Epithelial cell of esophagus (primary cell): Measurements from ENCODE around the gene MRPL21.

Experiments
- DNase-seq: peaks from one replicate; pipeline ENCODE4 v3.0.0; 2010; ENCODE audit warnings: low read depth
- H3K4me3 ChIP-seq: 2 replicates; pipeline ENCODE4 v1.5.1; 2011; ENCODE audit warnings: mild to moderate bottlenecking, low read length, control low read depth
- TF ChIP-seq, protein P1 (sequence below): IDR thresholded peaks from 2 replicates; pipeline ENCODE4 v1.5.1; 2011; ENCODE audit warnings: low read depth, mild to moderate bottlenecking, low read length, control low read depth, inconsistent platforms; ENCODE audit not compliant: insufficient read depth; ENCODE audit errors: missing control alignments

The MRPL21 gene

DNA sequence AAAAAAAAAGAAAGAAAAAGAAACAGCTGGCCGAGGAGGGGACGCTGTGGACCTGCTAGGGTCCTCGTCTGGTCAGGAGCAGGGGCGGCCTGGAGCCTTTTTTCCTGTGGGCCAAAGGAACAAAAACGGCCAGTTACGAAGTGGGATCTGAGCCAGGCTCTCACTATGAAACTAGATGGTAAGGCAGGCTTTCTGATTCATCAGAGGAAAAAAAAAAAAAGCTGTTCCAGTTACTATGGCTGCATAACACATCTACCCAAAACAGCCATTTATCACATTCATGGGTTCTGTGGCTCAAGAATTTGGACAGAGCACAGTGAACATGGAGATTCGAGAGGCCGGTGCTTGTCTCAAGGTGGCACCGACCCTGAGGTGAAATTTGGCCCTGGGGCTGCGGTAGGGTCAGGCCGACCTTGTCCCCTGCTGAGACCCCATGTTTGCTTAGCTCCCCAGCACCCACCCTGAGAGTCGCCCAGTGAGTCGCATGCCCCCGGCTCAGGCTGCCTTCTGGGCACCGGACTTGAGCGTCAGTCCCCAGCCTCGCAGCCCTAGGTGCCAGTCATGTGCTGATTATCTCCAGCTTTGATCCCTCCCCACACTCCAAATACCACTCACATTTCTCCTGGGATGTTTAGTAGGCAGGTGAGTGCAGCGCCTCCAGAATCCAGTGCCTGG, 42.9 kb upstream of the MRPL21 start:
- H3K4me3 ChIP-seq, result no peak overlapping the region
- peak; percentile 44 for DNase-seq

DNA sequence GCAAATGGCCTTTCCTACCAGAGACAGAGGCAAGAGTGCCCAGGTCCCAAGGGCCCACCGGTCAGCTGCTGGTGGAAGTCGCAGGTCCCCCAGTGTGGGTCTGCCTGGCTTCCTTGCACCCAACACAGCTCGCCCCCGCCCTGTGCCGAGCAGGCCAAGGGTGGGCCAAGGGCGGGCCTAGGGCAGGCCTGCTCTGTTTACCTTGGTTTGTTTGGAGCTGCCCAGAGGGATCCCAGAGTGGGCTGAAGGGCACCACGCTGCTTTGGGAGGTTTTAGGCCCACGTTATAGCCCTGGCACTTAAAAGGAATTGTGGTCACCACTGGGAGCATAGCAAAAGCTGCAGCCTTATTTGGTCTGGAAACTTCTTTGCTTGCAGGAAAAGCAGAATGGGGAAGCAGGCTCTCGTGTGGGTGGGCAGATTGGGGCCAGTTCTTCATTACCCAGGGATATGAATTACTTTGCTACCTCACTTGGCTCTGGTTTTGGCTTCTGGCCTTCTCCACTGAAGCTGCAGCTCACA, 39.2 kb upstream of the MRPL21 start:
- no peak for DNase-seq

More for the DNA sequence above, 42.9 kb upstream of the MRPL21 start:
- TF ChIP-seq, protein P1, sequence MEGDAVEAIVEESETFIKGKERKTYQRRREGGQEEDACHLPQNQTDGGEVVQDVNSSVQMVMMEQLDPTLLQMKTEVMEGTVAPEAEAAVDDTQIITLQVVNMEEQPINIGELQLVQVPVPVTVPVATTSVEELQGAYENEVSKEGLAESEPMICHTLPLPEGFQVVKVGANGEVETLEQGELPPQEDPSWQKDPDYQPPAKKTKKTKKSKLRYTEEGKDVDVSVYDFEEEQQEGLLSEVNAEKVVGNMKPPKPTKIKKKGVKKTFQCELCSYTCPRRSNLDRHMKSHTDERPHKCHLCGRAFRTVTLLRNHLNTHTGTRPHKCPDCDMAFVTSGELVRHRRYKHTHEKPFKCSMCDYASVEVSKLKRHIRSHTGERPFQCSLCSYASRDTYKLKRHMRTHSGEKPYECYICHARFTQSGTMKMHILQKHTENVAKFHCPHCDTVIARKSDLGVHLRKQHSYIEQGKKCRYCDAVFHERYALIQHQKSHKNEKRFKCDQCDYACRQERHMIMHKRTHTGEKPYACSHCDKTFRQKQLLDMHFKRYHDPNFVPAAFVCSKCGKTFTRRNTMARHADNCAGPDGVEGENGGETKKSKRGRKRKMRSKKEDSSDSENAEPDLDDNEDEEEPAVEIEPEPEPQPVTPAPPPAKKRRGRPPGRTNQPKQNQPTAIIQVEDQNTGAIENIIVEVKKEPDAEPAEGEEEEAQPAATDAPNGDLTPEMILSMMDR, result no peak

DNA sequence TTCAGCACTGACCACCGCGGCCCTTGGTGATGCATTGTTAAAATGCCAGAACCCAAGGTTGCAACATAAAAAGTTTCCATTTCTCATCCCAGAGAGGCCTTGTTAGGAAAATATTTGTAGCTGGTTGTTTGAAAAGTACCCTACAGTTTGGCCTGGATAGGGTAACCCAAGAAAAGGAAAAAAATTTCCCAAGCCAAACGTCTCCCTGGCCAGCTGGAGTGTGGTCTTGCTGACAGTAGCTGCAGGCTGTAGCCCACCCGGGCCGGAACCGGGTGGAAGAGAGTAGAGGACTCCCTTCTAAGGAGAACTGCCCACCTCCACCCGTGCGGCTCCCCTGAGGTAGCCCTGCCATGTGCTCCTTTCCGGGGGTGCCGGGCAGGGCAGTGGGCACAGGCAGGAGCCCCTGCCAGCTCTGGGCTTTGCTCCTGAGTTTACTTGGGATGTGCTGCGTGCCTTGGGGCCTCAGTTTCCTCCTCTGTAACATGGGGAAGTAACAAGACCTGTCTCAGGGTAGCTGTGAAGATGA, 38.5 kb upstream of the MRPL21 start:
- TF ChIP-seq, protein P1, result no peak

More for the DNA sequence above, 39.2 kb upstream of the MRPL21 start:
- H3K4me3 ChIP-seq, result no peak overlapping the region
- TF ChIP-seq, protein P1, result no peak

DNA sequence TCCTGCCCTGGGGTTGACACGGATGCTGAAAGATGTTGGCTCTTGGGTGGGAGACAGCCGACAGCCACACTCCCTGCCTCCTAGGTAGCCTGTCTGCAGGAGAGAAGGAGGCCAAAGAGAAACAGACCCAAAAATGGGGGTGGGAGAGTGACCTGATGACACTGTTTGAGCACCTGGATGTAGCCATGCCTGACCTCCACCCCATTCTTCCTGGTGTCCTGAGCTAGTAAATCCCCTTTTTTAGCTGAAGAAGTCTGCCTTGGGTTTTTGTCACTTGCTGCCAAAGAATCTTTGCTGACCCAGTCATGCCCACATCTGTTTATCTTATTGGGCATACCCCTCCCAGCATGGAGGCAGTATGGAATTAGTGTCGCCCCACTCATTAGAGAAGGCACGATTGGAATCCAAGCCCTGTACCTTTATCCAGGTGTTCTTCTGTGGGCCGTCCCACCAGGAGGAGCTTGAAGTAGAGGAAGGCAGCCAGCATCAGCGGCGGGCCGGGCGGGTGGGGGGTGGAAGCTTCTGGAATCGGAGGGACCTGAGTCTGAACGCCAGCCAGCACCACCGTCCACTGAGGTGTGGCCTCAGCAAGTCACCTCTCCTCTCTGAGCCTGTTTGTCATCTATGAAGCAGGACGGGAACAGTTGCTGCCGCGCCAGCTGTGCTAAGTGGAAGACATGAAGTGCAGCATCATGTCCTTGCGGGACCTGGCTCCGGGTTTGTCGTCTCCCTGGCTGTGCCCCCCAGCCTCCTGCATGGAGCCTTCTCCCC, 37.9 kb upstream of the MRPL21 start:
- TF ChIP-seq, protein P1, result no peak
- H3K4me3 ChIP-seq, result no peak overlapping the region
- no peak for DNase-seq

More for the DNA sequence above, 38.5 kb upstream of the MRPL21 start:
- DNase-seq, result no peak
- H3K4me3 ChIP-seq, result no peak overlapping the region

DNA sequence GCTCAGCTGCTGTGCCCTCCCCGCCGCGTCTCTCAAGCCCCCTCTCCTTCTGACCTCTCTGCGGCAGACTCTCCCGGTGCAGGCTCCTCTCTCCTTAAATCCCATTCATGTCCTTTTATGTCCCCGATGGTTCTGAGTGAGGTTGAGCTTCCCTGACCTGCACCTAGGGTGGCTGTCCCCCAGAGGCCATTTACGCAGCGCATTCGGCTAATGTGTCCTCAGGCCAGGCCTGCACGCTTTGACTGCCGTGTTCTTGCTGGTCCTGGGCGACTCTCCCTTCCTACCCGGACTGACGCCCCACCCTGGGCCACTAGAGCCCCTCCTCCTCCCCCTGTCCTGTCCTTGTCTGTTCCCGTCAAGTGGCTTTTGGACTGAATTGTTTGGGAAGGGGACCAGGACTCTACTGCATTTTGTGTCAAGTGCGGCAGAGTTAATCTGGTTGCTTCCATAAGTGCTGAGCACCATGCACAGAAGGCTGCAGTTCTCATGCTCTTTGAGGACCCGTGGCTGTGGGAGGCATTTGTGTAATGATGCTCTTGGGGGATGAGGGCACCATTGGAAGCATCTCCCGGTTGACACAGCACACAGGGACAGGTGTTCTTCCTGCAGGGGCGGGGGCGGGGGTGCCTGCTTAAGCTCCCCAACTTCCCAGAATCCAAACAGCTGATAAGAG, 37.2 kb upstream of the MRPL21 start:
- no peak overlapping the region for H3K4me3 ChIP-seq
- no peak for DNase-seq
- TF ChIP-seq, protein P1, result no peak

DNA sequence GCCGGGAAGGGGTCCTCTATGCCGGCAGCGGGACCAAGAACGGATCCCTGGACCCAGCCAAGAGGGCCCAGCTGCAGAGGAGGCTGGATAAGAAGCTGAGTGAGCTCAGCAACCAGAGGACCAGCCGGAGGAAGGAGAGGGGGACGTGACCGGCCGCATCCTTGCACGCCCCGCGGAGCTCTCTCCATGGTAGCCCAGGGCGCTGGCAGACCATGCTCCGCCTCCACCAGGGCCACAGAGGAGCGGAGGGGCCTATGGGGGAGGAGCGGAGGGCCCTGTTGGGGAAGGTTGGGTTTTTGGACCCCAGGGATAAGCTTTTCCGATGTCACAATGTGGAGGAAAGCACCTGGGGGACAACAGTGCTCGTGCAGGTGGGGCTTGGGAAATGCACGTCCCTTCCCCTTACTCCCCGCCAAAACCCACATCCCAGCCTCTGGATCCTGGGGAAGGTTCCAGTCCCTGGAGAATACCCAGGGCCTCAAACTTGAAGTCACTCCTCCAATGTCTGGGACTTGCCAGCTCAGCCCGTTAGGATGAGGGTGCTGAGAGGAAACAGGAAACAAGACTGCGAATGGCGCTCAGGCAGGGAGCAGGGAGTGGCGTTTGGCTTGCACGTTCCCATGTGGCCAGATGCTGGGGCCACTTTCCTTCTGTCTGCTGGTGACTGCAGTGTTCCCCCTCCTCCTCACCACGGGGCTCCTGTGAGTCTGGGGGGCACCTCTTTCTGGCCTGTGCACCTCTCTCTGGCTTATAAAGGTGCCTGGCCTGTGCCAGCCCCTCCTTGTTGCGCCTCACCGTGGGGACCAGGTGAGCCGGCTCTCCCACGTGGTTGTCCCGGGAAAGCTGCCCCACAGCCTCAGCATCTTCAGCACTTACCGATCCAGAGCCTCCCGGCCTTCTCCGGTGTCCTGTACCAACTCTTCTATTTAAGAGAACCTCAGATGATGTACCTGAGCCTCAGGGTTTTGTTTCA, 36.2 kb upstream of the MRPL21 start:
- H3K4me3 ChIP-seq, result no peak overlapping the region
- DNase-seq, result no peak
- TF ChIP-seq, protein P1, result no peak
